Measurements from ENCODE around the gene LZTR1.
"Not testable (repeated sequence)": the region's sequence is repeated elsewhere in the genome, so short reads cannot be mapped to it uniquely, and the experiment has no call there.

LZTR1 gene

DNA sequence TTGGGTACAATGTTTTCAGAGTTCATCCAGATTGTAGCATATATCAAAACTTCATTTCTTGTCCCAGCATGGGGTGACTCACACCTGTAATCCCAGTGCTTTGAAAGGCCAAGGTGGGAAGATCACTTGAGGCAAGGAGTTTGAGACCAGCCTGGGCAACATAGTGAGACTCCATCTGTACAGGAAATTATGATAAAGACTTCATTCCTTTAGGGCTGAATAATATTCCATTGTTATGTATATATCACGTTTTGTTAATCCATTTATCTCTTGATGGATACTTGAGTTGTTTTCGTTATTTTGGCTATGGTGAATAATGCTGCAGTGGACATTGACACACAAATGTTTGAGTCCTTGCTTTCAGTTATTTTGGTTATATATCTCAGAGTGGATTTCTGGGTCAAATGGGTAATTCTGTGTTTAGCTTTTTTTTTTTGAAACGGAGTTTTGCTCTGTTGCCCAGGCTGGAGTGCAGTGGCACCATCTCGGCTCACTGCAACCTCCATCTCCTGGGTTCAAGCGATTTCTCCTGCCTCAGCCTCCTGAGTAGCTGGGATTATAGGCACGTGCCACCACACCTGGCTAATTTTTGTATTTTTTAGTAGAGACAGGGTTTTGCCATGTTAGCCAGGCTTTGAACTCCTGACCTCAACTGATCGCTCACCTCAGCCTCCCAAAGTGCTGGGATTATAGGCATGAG is 39.7 kb upstream of the LZTR1 start:
- not testable (repeated sequence) for H3K9me3 ChIP-seq (ENCODE audit: control insufficient read depth, low read length); H3K4me1 ChIP-seq (ENCODE audit: control insufficient read depth, insufficient read depth, low read length); H3K4me3 ChIP-seq (ENCODE audit: insufficient read depth, low read depth, low read length); H3K27me3 ChIP-seq (ENCODE audit: control insufficient read depth, insufficient read depth, low read length, poor library complexity, severe bottlenecking); H3K27ac ChIP-seq (ENCODE audit: insufficient read depth, low read depth, low read length, poor library complexity, severe bottlenecking)
- peaks cover 13% of the 10 kb centered on the region for H3K36me3 ChIP-seq (ENCODE audit: control insufficient read depth, insufficient read depth, low read length)
- 93 to 95% methylated on average over 7 of the region's 7 CpGs for WGBS, 2 experiments

DNA sequence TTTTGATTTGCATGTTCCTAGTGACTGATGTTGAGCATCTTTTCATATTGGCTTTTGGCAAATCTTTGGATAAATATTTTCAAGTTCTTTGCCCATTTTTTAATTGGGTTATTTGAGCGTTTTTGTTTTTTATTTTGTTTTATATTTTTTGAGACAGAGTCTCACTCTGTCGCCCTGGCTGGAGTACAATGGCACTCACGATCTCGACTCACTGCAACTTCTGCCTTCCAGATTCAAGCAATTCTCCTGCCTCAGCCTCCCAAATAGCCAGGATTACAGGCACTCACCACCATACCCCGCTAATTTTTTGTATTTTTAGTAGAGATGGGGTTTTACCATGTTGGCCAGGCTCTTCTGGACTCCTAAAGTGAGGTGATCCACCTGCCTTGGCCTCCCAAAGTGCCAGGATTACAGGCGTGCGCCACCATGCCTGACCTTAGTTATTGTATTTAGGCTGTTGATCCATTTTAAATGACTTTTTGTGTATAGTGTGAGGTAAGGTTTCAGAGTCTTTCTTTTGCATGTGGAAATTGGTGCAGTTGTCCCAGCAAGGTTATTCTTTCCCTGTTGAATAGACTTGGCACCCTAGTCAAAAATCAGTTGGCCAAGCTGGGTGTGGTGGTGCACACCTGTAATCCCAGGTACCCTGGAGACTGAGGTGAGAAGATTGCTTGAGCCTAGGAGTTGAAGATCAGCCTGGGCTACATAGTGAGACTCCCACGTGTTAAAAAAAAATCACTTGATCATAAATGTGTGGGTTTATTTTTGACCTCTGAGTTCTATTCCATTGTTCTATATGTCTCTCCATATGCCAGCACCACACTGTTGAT is 38.8 kb upstream of the LZTR1 start:
- no peak overlapping the region for H3K27ac ChIP-seq (ENCODE audit: insufficient read depth, low read depth, low read length, poor library complexity, severe bottlenecking)
- no peak overlapping the region for H3K4me3 ChIP-seq (ENCODE audit: insufficient read depth, low read depth, low read length)
- H3K27me3 ChIP-seq (ENCODE audit: control insufficient read depth, insufficient read depth, low read length, poor library complexity, severe bottlenecking), result no peaks in the 10 kb centered on the region
- H3K36me3 ChIP-seq (ENCODE audit: control insufficient read depth, insufficient read depth, low read length), result peaks cover 6% of the 10 kb centered on the region
- WGBS, 2 experiments, result 92 to 95% methylated on average over 8 of the region's 8 CpGs
- no peaks in the 10 kb centered on the region for H3K4me1 ChIP-seq (ENCODE audit: control insufficient read depth, insufficient read depth, low read length)
- no peaks in the 10 kb centered on the region for H3K9me3 ChIP-seq (ENCODE audit: control insufficient read depth, low read length)

DNA sequence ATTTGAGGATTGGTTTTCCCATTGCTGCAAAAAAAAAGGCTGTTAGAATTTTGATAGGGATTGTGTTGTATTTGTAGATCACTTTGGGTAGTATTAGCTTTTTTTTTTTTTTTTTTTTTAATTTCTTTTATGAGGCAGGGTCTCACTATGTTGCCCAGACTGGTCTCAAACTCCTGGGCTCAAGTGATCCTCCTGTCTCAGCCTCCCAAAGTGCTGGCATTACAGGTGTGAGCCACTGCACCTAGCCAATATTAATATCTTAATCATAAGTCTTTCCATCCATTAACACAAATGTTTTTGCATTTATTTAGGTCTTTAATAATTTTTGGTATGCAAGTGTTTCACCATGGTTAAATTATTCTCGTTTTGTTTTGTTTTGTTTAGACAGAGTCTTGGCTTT is 38.1 kb upstream of the LZTR1 start:
- H3K9me3 ChIP-seq (ENCODE audit: control insufficient read depth, low read length), result no peaks in the 10 kb centered on the region
- H3K27ac ChIP-seq (ENCODE audit: insufficient read depth, low read depth, low read length, poor library complexity, severe bottlenecking), result no peak overlapping the region
- 83 to 88% methylated on average over 1 of the region's 1 CpG for WGBS, 2 experiments
- H3K4me1 ChIP-seq (ENCODE audit: control insufficient read depth, insufficient read depth, low read length), result no peaks in the 10 kb centered on the region
- H3K27me3 ChIP-seq (ENCODE audit: control insufficient read depth, insufficient read depth, low read length, poor library complexity, severe bottlenecking), result no peaks in the 10 kb centered on the region
- H3K36me3 ChIP-seq (ENCODE audit: control insufficient read depth, insufficient read depth, low read length), result peaks cover under 1% of the 10 kb centered on the region
- no peak overlapping the region for H3K4me3 ChIP-seq (ENCODE audit: insufficient read depth, low read depth, low read length)

DNA sequence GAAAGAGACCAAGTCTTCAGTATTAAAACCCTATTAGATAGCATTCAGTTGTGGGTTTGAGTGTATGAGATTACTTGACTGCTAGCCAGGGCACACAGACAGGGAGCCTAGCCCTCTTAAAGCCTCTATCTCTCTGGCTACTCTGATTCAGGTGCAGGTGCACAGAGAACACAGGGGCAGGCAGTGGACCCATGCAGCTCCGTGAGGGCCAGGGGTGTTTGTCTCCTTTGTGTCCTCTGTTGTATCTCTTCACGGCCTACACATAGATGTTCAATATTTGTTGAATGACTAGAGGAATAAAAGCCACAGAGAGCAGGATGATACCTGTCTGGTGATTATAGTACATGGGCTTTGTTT is 36.5 kb upstream of the LZTR1 start:
- 97 to 98% methylated on average over 2 of the region's 2 CpGs for WGBS, 2 experiments
- no peaks in the 10 kb centered on the region for H3K27me3 ChIP-seq (ENCODE audit: control insufficient read depth, insufficient read depth, low read length, poor library complexity, severe bottlenecking)
- no peaks in the 10 kb centered on the region for H3K9me3 ChIP-seq (ENCODE audit: control insufficient read depth, low read length)
- H3K27ac ChIP-seq (ENCODE audit: insufficient read depth, low read depth, low read length, poor library complexity, severe bottlenecking), result no peak overlapping the region
- H3K36me3 ChIP-seq (ENCODE audit: control insufficient read depth, insufficient read depth, low read length), result peaks cover 2% of the 10 kb centered on the region
- H3K4me3 ChIP-seq (ENCODE audit: insufficient read depth, low read depth, low read length), result no peak overlapping the region
- no peaks in the 10 kb centered on the region for H3K4me1 ChIP-seq (ENCODE audit: control insufficient read depth, insufficient read depth, low read length)

DNA sequence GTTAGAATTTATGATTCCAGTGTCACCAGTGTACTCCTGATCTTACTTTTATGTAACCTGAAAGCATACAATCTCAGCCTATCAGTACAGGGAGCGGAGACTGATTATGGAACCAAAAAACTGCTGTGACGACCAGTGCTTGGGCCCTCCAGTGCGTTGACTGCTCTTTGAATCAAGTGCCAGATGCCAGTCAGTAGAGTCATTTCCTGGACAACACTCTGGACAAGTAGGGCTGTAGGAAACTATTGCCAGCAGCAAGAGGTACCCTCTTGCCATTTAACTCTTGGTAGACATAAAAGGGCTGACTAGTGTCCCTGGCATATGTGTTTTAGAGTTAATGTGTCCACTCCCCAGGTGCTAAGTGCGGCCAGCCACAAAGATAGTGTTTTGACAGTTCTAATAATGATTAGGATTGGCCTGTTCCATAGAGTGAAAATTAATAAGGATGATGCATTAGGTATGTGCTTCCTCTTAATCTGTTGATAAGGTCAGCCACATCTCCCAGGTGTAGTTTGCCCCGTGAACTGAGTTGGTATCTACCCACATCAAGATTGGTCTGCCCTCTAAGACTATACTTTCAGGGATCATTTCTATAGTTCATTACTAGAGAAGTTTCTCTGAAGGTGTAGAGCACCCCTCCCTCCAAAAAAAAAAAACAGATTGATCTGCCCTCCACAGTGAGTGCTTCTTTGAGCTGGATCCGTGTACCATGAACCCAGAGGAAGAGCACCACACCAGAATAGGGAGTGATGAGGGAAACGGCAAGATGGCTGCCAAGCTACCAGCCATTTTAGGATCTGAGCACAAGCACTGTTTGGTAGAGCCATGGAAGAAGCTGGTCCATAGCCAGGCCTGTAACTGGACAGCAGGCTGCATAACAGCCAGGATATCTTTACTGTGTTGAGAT is 35.8 kb upstream of the LZTR1 start:
- H3K4me1 ChIP-seq (ENCODE audit: control insufficient read depth, insufficient read depth, low read length), result no peaks in the 10 kb centered on the region
- H3K27me3 ChIP-seq (ENCODE audit: control insufficient read depth, insufficient read depth, low read length, poor library complexity, severe bottlenecking), result no peaks in the 10 kb centered on the region
- 96 to 97% methylated on average over 7 of the region's 7 CpGs for WGBS, 2 experiments
- H3K9me3 ChIP-seq (ENCODE audit: control insufficient read depth, low read length), result no peaks in the 10 kb centered on the region
- H3K27ac ChIP-seq (ENCODE audit: insufficient read depth, low read depth, low read length, poor library complexity, severe bottlenecking), result no peak overlapping the region
- no peak overlapping the region for H3K4me3 ChIP-seq (ENCODE audit: insufficient read depth, low read depth, low read length)
- peaks cover 6% of the 10 kb centered on the region for H3K36me3 ChIP-seq (ENCODE audit: control insufficient read depth, insufficient read depth, low read length)

DNA sequence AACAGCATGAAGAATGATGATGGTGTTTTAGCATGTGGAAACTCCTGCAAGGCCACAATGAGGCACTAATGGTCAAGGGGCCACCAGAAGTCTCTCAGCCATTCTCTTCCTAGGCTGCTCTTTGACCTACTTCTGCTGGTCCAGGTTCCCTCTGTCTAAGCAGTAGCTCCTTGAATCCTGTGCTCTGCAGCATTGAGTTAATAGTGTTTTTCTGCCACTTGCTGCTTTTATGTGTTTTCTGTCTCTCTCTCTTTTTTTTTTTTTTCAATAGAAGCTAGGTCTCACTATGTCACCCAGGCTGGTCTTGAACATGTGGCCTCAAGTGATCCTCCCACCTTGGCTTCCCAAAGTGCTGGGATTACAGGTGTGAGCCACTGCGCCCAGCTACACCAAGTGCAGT is 35.1 kb upstream of the LZTR1 start:
- Histone ChIP-seq H3K9me3 (ENCODE audit: control insufficient read depth, low read length) (no peaks in the 10 kb centered on the region), H3K4me1 (ENCODE audit: control insufficient read depth, insufficient read depth, low read length) (peaks cover 6% of the 10 kb centered on the region), H3K4me3 (ENCODE audit: insufficient read depth, low read depth, low read length) (no peak overlapping the region), H3K36me3 (ENCODE audit: control insufficient read depth, insufficient read depth, low read length) (peaks cover 10% of the 10 kb centered on the region), H3K27me3 (ENCODE audit: control insufficient read depth, insufficient read depth, low read length, poor library complexity, severe bottlenecking) (no peaks in the 10 kb centered on the region), H3K27ac (ENCODE audit: insufficient read depth, low read depth, low read length, poor library complexity, severe bottlenecking) (no peak overlapping the region)
- WGBS, 2 experiments, result 88 to 95% methylated on average over 1 of the region's 1 CpG

DNA sequence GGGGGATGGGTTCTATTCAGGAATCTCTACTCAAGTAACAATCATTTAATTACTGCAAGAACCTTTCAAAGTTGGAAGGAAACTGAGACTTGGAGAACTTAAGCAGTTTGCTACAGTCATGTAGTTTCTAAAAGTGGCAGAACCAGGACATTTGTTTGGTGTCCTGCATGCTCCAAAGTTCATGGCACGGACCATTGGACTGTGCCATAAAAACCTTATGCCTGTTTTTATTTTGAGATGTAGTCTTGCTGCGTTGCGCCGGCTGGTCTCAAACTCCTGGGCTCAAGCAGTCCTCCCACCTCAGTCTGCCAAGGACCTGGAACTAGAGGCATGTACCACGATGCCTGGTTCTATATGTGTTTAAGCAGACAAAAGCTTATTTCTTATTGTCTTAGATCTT is 33.6 kb upstream of the LZTR1 start:
- 74 to 77% methylated on average over 5 of the region's 5 CpGs for WGBS, 2 experiments
- Histone ChIP-seq H3K4me3 (ENCODE audit: insufficient read depth, low read depth, low read length) (no peak overlapping the region), H3K9me3 (ENCODE audit: control insufficient read depth, low read length) (no peaks in the 10 kb centered on the region), H3K27ac (ENCODE audit: insufficient read depth, low read depth, low read length, poor library complexity, severe bottlenecking) (no peak overlapping the region), H3K36me3 (ENCODE audit: control insufficient read depth, insufficient read depth, low read length) (peaks cover 25% of the 10 kb centered on the region), H3K4me1 (ENCODE audit: control insufficient read depth, insufficient read depth, low read length) (peaks cover 9% of the 10 kb centered on the region), H3K27me3 (ENCODE audit: control insufficient read depth, insufficient read depth, low read length, poor library complexity, severe bottlenecking) (no peaks in the 10 kb centered on the region)

DNA sequence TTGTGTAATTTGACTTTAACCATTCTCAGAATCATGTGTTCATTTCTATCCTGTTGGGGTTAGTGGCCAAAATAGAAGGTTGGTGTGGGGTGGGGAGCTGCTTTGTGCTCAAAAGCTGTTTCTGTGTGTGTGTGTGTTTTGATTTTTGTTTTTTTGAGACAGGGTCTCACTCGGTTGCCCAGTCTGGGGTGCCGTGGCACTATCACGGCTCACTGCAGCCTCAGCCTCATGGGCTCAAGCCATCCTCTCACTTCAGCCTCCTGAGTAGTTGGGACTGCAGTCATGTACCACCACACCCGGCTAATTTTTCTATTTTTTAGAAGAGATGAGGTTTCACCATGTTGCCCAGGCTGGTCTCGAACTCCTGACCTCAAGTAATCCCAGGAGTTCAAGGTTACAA is 33.1 kb upstream of the LZTR1 start:
- WGBS, 2 experiments, result 94 to 98% methylated on average over 5 of the region's 5 CpGs
- no peak overlapping the region for H3K27ac ChIP-seq (ENCODE audit: insufficient read depth, low read depth, low read length, poor library complexity, severe bottlenecking)
- peaks cover 9% of the 10 kb centered on the region for H3K4me1 ChIP-seq (ENCODE audit: control insufficient read depth, insufficient read depth, low read length)
- H3K4me3 ChIP-seq (ENCODE audit: insufficient read depth, low read depth, low read length), result no peak overlapping the region
- no peaks in the 10 kb centered on the region for H3K27me3 ChIP-seq (ENCODE audit: control insufficient read depth, insufficient read depth, low read length, poor library complexity, severe bottlenecking)
- peaks cover 30% of the 10 kb centered on the region for H3K36me3 ChIP-seq (ENCODE audit: control insufficient read depth, insufficient read depth, low read length)
- no peaks in the 10 kb centered on the region for H3K9me3 ChIP-seq (ENCODE audit: control insufficient read depth, low read length)

DNA sequence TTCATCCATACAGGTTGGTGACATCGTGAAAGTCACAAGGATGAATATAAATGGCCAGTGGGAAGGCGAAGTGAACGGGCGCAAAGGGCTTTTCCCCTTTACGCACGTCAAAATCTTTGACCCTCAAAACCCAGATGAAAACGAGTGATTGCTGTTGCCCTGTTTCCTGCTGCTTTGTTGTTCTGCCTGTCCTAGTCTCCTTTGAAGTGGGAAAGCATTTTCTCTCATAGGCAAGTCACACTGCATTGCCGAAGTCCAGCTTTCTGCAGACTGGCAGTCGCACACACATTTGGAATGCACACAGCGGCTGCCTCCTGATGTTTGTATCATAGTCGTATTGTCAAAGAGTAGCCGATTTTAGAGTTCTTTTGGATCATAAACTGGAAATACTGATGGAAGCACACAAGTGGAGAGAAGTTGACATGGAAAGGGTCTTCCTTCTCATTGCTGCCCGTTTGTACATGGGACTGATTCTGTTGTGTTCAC is 32.4 kb upstream of the LZTR1 start:
- H3K4me3 ChIP-seq (ENCODE audit: insufficient read depth, low read depth, low read length), result no peak overlapping the region
- H3K36me3 ChIP-seq (ENCODE audit: control insufficient read depth, insufficient read depth, low read length), result peaks cover 31% of the 10 kb centered on the region
- no peaks in the 10 kb centered on the region for H3K27me3 ChIP-seq (ENCODE audit: control insufficient read depth, insufficient read depth, low read length, poor library complexity, severe bottlenecking)
- 94% methylated on average over 13 of the region's 13 CpGs for WGBS, 2 experiments
- H3K27ac ChIP-seq (ENCODE audit: insufficient read depth, low read depth, low read length, poor library complexity, severe bottlenecking), result no peak overlapping the region
- no peaks in the 10 kb centered on the region for H3K9me3 ChIP-seq (ENCODE audit: control insufficient read depth, low read length)
- H3K4me1 ChIP-seq (ENCODE audit: control insufficient read depth, insufficient read depth, low read length), result peaks cover 9% of the 10 kb centered on the region
